MCF 10A (cell line): Measurements from ENCODE around the gene PEAK1. TPM values are rescaled to one million over a fixed set of nuclear protein-coding genes. Genes with fewer than 3 reads are reported as not detected.
A peak's percentile ranks its signal among the peaks of the same experiment; 100 is the strongest.

ENCODE experiments used
- BruUV-seq: library from RNA; stranded (reverse); fragments of 400-500 nt; replicated peaks from 2 replicates; lab custom pipeline; 2021; lab: Mats Ljungman, UMichigan
- CTCF ChIA-PET: fragments of 300-600 bp; sonication (Branson Sonifier 250); formaldehyde crosslinking; extraction: SDS; loops from one replicate; lab custom pipeline; 2021; ENCODE audit warnings: antibody characterized with exemption, inconsistent platforms; lab: Yijun Ruan, JAX
- POLR2A ChIA-PET: fragments of 300-600, 350-650 bp; sonication (Branson Sonifier 250); formaldehyde crosslinking; extraction: SDS; loops from one replicate; lab custom pipeline; 2020; ENCODE audit warnings: antibody characterized with exemption, inconsistent platforms; lab: Yijun Ruan, JAX
- DNase-seq: peaks from one replicate; pipeline ENCODE4 v3.0.0-alpha.2; 2018; ENCODE audit not compliant: unreplicated experiment
- H3K27ac Mint-ChIP-seq: one replicate; pipeline ENCODE4 v1.8.0; 2022; ENCODE audit warnings: mild to moderate bottlenecking, low read depth, mixed read lengths; ENCODE audit not compliant: unreplicated experiment
- H3K27me3 Mint-ChIP-seq: one replicate; pipeline ENCODE4 v1.8.0; 2022; ENCODE audit warnings: mixed read lengths; ENCODE audit not compliant: insufficient read depth, unreplicated experiment
- H3K36me3 Mint-ChIP-seq: one replicate; pipeline ENCODE4 v1.8.0; 2022; ENCODE audit warnings: mild to moderate bottlenecking, moderate library complexity, mixed read lengths; ENCODE audit not compliant: insufficient read depth, unreplicated experiment
- H3K4me1 Mint-ChIP-seq: one replicate; pipeline ENCODE4 v1.8.0; 2022; ENCODE audit warnings: mixed read lengths; ENCODE audit not compliant: insufficient read depth, unreplicated experiment
- H3K4me3 Mint-ChIP-seq: one replicate; pipeline ENCODE4 v1.8.0; 2022; ENCODE audit warnings: mild to moderate bottlenecking, moderate library complexity, mixed read lengths; ENCODE audit not compliant: unreplicated experiment
- H3K9me3 Mint-ChIP-seq: one replicate; pipeline ENCODE4 v1.8.0; 2022; ENCODE audit warnings: mixed read lengths; ENCODE audit not compliant: unreplicated experiment
- intact Hi-C: fragments of 100-400 bp; cut with micrococcal nuclease; formaldehyde crosslinking; loops from 2 replicates; pipeline ENCODE4 v1.14.1; 2022
- total RNA-seq: library from RNA; stranded (reverse); gene quantifications from 2 replicates; pipeline ENCODE4 v1.2.3, GENCODE V29; 2022
- TF ChIP-seq, protein P1 (sequence below): fragments of 200-600 bp; IDR thresholded peaks from one replicate; pipeline ENCODE4 v1.8.0; 2022; ENCODE audit warnings: antibody characterized with exemption, mild to moderate bottlenecking; ENCODE audit not compliant: unreplicated experiment

The PEAK1 gene
- total RNA-seq, 1 experiment from 2014 or later, result 20.0 TPM

DNA sequence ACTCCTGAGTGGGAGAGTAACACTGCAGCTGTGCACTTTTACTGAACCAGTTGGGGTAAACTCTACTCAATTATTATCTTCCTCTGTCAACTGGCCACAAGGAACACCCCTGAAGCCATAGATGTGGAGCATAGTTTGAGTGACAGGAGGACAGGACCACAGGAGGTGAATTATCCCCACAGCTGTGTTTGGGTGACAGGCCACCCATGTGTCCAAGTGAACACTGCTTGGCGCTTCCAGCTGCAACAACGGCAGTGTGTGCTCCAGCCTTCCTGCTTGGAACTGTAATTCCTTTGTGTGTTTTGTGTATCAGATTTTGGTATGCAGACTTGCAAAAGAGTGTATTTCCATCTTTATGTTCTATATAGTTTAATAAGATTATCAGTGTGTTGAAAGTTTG, 328.8 kb downstream of the PEAK1 start:
- CTCF ChIA-PET, result no interaction called here
- DNase-seq, result no peak
- TF ChIP-seq, protein P1, sequence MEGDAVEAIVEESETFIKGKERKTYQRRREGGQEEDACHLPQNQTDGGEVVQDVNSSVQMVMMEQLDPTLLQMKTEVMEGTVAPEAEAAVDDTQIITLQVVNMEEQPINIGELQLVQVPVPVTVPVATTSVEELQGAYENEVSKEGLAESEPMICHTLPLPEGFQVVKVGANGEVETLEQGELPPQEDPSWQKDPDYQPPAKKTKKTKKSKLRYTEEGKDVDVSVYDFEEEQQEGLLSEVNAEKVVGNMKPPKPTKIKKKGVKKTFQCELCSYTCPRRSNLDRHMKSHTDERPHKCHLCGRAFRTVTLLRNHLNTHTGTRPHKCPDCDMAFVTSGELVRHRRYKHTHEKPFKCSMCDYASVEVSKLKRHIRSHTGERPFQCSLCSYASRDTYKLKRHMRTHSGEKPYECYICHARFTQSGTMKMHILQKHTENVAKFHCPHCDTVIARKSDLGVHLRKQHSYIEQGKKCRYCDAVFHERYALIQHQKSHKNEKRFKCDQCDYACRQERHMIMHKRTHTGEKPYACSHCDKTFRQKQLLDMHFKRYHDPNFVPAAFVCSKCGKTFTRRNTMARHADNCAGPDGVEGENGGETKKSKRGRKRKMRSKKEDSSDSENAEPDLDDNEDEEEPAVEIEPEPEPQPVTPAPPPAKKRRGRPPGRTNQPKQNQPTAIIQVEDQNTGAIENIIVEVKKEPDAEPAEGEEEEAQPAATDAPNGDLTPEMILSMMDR, result no peak
- Mint-ChIP-seq H3K4me3 (no peak overlapping the region), H3K36me3 (peaks cover 7% of the 10 kb centered on the region), H3K27ac (no peak overlapping the region), H3K9me3 (no peaks in the 10 kb centered on the region), H3K4me1 (peaks cover 3% of the 10 kb centered on the region), H3K27me3 (no peaks in the 10 kb centered on the region)
- intact Hi-C loops, result no loop called here
- POLR2A ChIA-PET, result no interaction called here
- no TSS peak for BruUV-seq

DNA sequence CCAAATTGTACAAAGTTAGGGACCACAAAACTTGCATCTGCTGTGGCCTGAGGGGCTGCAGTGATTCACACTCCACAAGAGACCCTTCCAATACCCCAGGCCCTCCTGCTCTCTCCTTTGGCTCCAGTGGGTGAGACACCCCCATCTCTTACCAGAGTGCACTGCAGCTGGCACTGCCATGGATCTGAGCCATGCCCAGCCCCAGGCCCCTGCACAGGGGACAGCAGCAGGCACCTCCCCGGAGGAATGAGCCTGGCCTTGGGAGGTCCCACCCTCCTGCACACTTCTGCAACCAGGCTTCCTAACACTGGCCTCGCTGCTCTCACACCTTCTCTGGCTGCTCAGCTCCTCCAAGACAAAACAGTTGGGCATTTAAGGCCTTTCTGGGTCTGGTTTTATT, 332.7 kb downstream of the PEAK1 start:
- Mint-ChIP-seq H3K27ac (no peak overlapping the region), H3K4me1 (peaks cover 12% of the 10 kb centered on the region), H3K9me3 (no peaks in the 10 kb centered on the region), H3K36me3 (no peaks in the 10 kb centered on the region), H3K27me3 (no peaks in the 10 kb centered on the region), H3K4me3 (no peak overlapping the region)
- TF ChIP-seq, protein P1, result no peak
- ChIA-PET POLR2A (interaction anchor here (0.6 kb wide), 1 partner anchor 26 kb away, joined by 3 read pairs; no protein-coding TSS in a partner anchor), CTCF (interaction anchor here (0.6 to 0.7 kb wide), 2 partner anchors 155 to 423 kb away, joined by 3 to 4 read pairs; partner anchors contain the start of gene RCN2)
- BruUV-seq, result no TSS peak
- no peak for DNase-seq
- intact Hi-C loops, result no loop called here

DNA sequence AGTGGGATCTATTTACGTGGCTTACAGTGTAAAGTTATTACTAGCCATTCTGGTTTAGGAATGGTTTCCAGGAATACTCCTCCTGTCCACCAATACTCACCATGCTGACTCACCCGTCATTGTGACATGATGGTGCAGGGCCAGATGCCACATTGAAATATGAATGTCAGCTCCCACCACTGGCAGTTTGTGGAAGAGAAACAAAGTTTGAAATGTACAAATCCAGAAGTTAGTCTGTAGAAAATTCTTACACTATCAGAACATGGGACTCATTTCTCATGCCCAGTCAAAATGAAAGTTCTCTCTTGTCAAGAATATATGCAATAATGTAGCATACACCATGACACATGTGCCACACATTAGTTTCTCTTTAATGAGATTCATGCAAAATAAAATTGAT, 334.6 kb downstream of the PEAK1 start:
- CTCF ChIA-PET, result no interaction called here
- peak; percentile 74 for DNase-seq

DNA sequence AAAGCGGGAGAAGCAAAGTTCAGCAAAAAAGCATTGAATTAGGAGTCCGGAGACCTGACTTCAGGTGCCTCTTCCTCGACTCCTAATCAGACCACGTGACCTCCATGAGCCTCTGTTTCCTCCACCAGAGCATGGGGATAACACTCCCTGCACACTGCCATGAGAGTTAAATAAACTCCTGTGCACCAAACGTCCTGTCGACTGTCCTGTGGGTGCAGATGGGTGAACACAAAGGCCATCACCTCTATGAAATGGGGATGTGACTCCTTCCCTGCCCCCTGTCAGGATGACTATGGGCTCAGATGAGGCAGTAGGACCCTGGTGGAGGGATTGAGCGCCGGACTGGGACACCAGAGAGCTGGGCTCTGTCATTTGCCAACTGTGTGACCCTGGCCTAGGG, 335.5 kb downstream of the PEAK1 start:
- no TSS peak for BruUV-seq
- ChIA-PET POLR2A (no interaction called here), CTCF (no interaction called here)
- Mint-ChIP-seq H3K27me3 (no peaks in the 10 kb centered on the region), H3K36me3 (peaks cover 6% of the 10 kb centered on the region), H3K4me3 (no peak overlapping the region), H3K9me3 (no peaks in the 10 kb centered on the region), H3K4me1 (peaks cover 12% of the 10 kb centered on the region), H3K27ac (no peak overlapping the region)
- TF ChIP-seq, protein P1, result no peak
- no peak for DNase-seq
- intact Hi-C loops, result no loop called here

More for the DNA sequence above, 334.6 kb downstream of the PEAK1 start:
- intact Hi-C loops, result no loop called here
- POLR2A ChIA-PET, result no interaction called here
- H3K4me3 Mint-ChIP-seq, result no peak overlapping the region
- H3K9me3 Mint-ChIP-seq, result no peaks in the 10 kb centered on the region
- BruUV-seq, result no TSS peak
- H3K4me1 Mint-ChIP-seq, result peaks cover 12% of the 10 kb centered on the region
- no peak overlapping the region for H3K27ac Mint-ChIP-seq
- TF ChIP-seq, protein P1, result no peak
- peaks cover 6% of the 10 kb centered on the region for H3K36me3 Mint-ChIP-seq
- no peaks in the 10 kb centered on the region for H3K27me3 Mint-ChIP-seq
